Activated T-helper 17 cell treated with anti-CD3 and anti-CD28 coated beads, Interleukin-2, amount 50 U/mL, for 72 hours (primary cell): ENCODE data around the gene RENBP. TPM values are rescaled to one million over a fixed set of nuclear protein-coding genes. Genes with fewer than 3 reads are reported as not detected.
A peak's percentile ranks its signal among the peaks of the same experiment; 100 is the strongest.

Experiments used
- ATAC-seq: fragments of 150-1000 bp; cut with Tn5 transposase; replicated peaks from 2 replicates; pipeline ENCODE4 v1.10.0; 2021; ENCODE audit warnings: mild to moderate bottlenecking, moderate library complexity
- H3K27ac Mint-ChIP-seq: one replicate; pipeline ENCODE4 v1.8.0; 2022; ENCODE audit warnings: mixed read lengths
- H3K27me3 Mint-ChIP-seq: one replicate; pipeline ENCODE4 v1.8.0; 2022; ENCODE audit warnings: mixed read lengths
- H3K36me3 Mint-ChIP-seq: one replicate; pipeline ENCODE4 v1.8.0; 2022; ENCODE audit warnings: low read depth, mild to moderate bottlenecking, mixed read lengths
- H3K4me1 Mint-ChIP-seq: one replicate; pipeline ENCODE4 v1.8.0; 2022; ENCODE audit warnings: mixed read lengths
- H3K4me3 Mint-ChIP-seq: one replicate; pipeline ENCODE4 v1.8.0; 2022; ENCODE audit warnings: mild to moderate bottlenecking, mixed read lengths
- H3K9me3 Mint-ChIP-seq: one replicate; pipeline ENCODE4 v1.8.0; 2022; ENCODE audit warnings: mixed read lengths
- total RNA-seq, 2 donors: library from RNA; stranded (reverse); gene quantifications; one replicate each; pipeline ENCODE4 v1.2.3, GENCODE V29; 2022

RENBP gene
- total RNA-seq, 2 donors from 2014 or later = 4.7 to 4.9 TPM

DNA sequence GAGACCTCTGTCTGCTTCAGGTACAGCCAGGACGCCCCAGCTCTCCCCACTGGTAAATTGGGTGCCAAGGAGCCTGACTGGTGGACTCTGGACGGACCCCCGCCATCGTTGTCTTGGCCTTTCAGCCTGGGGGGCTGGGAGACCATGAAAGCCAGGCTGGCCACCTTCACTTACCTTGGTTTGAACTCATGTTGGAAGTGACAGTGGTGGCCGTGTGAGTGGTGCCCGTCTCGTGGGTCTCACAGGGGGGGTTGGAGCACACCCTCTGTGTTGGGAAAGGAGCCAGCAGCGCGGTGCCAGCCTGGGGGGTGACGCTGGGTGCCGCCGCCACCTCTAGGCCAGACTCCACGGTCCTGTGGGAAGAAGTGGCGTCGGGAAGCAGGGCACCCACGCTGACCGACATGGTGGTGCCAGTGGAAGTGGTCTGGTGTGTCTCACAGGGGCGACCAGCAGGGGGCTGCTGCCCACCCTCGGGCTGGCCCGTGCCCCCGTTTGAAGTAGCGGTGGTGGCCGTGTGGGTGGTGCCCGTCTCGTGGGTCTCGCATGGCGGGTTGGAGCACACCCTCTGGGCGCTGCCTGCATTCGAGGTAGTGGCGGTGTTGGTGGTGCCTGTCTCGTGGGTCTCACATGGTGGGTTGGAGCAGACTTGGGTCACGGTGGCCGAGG lies 9.6 kb upstream of the RENBP start:
- peak; percentile 8 for ATAC-seq
- Mint-ChIP-seq H3K9me3 (no peaks in the 10 kb centered on the region), H3K27me3 (no peaks in the 10 kb centered on the region), H3K4me1 (no peaks in the 10 kb centered on the region), H3K36me3 (peaks cover 82% of the 10 kb centered on the region), H3K4me3 (no peak overlapping the region), H3K27ac (no peak overlapping the region)

GRCh38 chrX:153953342-153953830 lies 8.9 kb upstream of the RENBP start:
- H3K36me3 Mint-ChIP-seq = peaks cover 82% of the 10 kb centered on the region
- no peaks in the 10 kb centered on the region for H3K4me1 Mint-ChIP-seq
- H3K9me3 Mint-ChIP-seq = no peaks in the 10 kb centered on the region
- peak; percentile 75 for ATAC-seq
- H3K27ac Mint-ChIP-seq = no peak overlapping the region
- no peaks in the 10 kb centered on the region for H3K27me3 Mint-ChIP-seq
- no peak overlapping the region for H3K4me3 Mint-ChIP-seq

DNA sequence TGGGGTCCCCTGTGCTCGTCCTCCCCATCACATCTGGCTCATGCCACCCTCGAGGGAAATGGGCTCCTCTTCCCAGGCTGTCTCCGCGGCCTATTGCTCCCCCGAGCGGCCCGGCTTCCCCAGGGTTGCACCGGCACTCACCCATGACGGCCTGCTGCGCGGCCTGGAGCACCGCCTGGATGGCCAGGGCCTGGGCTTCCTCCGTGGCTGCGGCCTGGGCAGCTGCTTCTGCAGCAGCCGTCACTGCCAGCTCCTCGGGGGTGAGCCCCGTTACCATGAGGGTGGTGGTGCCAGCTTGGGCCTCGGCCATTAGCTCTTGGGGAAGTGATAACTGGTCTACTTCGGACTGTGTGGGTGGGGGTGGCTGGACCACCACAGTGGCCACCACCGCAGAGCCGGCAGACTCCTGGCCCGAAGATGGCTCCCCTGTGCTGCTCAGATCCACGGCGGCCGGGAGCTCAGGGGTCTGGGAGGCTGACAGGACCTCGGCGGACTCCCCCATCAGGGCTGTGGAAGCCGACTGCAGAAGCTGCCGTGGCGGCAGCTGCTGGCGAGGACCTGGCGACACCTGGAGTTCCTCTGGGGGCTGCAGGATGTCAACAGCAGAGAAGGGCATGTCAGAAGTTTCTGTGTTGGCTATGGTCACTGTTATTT lies 8.1 kb upstream of the RENBP start:
- peaks cover 85% of the 10 kb centered on the region for H3K36me3 Mint-ChIP-seq
- H3K4me1 Mint-ChIP-seq = peaks cover 2% of the 10 kb centered on the region
- H3K27me3 Mint-ChIP-seq = no peaks in the 10 kb centered on the region
- no peaks in the 10 kb centered on the region for H3K9me3 Mint-ChIP-seq
- H3K27ac Mint-ChIP-seq = no peak overlapping the region
- no peak for ATAC-seq
- H3K4me3 Mint-ChIP-seq = no peak overlapping the region

DNA sequence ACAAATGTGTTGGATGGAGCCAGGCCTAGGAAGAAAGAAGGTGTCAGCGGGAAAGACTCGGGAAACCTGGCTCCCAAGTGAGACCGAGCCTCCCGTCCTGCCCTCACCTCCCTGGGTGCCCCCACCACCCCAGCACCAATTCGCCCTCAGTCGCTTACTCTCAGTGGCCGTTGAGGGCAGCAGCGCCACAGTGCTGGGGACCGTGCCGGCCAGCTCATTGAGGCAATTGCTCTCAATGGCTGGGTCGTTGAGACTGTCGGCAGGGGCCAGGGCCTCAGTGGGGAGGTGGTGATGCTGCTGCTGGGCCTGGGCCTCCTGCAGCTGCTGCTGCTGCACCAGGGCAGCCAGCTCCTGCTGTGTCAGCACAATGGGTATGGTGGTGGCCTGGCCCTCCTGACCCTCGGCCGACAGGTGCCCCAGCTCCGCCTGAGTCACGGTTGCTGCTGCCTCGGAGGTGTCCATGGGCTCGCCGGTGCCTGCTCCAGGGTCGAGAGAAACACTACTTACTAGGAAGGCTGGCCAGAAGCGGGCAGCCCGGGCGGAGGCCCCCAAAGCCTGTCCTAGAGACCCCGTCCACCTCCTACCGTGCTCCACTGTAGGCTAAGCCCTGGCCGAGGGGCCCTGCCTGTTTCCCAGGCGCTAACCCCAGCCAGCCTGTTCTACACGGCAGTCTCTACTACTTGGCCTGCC lies 7.4 kb upstream of the RENBP start:
- no peak for ATAC-seq
- no peak overlapping the region for H3K4me3 Mint-ChIP-seq
- H3K27me3 Mint-ChIP-seq = no peaks in the 10 kb centered on the region
- H3K4me1 Mint-ChIP-seq = peaks cover 6% of the 10 kb centered on the region
- peaks cover 82% of the 10 kb centered on the region for H3K36me3 Mint-ChIP-seq
- no peak overlapping the region for H3K27ac Mint-ChIP-seq
- H3K9me3 Mint-ChIP-seq = no peaks in the 10 kb centered on the region

DNA sequence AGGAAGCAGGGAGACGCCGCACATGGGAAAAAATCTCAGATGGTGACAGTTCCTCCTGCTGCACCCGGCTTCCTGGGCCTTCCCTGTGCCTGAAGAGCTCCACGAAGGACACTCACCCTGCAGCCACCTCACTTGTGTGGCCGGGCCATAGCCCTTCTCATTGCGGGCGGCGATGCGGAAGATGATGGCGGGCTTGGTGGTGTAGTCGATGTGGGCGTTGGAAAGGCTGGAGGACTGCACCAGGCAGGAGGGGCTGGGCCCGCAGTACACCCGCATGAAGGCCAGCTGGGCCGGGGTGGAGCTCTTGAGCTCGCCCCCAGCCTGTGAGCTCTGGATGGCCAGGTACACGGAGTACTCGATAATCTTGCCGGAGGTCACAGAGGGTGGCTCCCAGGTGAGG lies 5.7 kb upstream of the RENBP start:
- Mint-ChIP-seq H3K27me3 (no peaks in the 10 kb centered on the region), H3K9me3 (no peaks in the 10 kb centered on the region), H3K27ac (no peak overlapping the region), H3K4me3 (no peak overlapping the region), H3K4me1 (peaks cover 6% of the 10 kb centered on the region), H3K36me3 (peaks cover 66% of the 10 kb centered on the region)
- no peak for ATAC-seq

DNA sequence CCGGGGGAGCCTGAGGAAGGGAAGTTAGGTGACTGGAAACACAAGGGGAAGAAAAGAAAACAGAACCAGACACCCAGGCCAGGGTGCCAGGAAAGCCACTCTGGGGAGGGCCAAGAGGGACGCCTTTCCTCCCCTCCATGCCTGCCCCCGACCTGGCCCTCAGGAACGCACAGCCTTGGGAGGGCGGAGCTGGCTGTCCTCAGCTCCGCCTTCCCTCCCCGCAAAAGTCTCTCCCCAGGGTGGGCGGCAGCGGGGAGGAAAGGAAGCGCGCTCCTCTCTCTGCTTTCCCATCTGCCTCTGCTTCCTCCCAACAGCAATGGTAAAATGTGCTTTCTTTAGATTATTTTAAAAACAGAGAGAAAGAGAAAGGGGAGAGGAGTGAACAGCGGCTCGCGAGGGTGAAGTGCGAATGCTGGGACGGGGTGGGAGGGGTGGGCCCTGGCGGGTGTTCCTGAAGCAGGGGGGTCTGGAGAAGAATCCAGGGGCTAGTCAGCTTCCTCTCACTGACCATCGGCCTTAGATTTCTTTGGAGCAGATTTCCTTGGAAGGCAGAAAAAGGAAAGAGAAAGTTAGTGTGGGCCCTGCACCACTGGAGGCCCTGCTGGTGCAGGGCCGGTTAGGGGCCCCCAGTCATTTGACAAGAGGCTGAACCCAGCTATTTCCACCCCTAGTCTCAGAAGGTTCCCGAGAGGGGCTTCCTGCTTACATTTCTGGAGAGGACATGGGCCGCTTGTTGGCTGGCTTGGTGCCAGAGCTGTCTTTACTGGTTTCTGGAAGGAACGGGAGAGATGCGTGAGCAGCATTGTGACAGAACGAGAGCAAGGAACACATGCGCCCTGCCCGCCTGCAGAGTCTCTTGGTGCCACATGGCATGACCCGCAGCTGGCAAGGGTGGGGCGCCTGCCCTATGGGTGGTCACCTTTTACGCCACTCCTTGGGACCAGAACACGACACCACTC lies 4.7 kb upstream of the RENBP start:
- H3K36me3 Mint-ChIP-seq = peaks cover 60% of the 10 kb centered on the region
- no peak for ATAC-seq
- H3K27me3 Mint-ChIP-seq = no peaks in the 10 kb centered on the region
- no peaks in the 10 kb centered on the region for H3K9me3 Mint-ChIP-seq
- H3K27ac Mint-ChIP-seq = no peak overlapping the region
- H3K4me3 Mint-ChIP-seq = no peak overlapping the region
- peaks cover 6% of the 10 kb centered on the region for H3K4me1 Mint-ChIP-seq

- H3K9me3 Mint-ChIP-seq = no peaks in the 10 kb centered on the region
- no peaks in the 10 kb centered on the region for H3K27me3 Mint-ChIP-seq
- ATAC-seq = no peak
- peaks cover 50% of the 10 kb centered on the region for H3K36me3 Mint-ChIP-seq
- no peak overlapping the region for H3K4me3 Mint-ChIP-seq
- no peak overlapping the region for H3K27ac Mint-ChIP-seq
- H3K4me1 Mint-ChIP-seq = peaks cover 6% of the 10 kb centered on the region
Observed at GRCh38 chrX:153948002-153948466, 3.6 kb upstream of the RENBP start.

- peaks cover 6% of the 10 kb centered on the region for H3K4me1 Mint-ChIP-seq
- peak overlapping the region; percentile 91 for H3K27ac Mint-ChIP-seq
- peaks cover 44% of the 10 kb centered on the region for H3K36me3 Mint-ChIP-seq
- no peaks in the 10 kb centered on the region for H3K27me3 Mint-ChIP-seq
- no peaks in the 10 kb centered on the region for H3K9me3 Mint-ChIP-seq
- H3K4me3 Mint-ChIP-seq = peak overlapping the region; percentile 55
- peak; percentile 92 for ATAC-seq
Observed at GRCh38 chrX:153947009-153947769, 2.7 kb upstream of the RENBP start.

DNA sequence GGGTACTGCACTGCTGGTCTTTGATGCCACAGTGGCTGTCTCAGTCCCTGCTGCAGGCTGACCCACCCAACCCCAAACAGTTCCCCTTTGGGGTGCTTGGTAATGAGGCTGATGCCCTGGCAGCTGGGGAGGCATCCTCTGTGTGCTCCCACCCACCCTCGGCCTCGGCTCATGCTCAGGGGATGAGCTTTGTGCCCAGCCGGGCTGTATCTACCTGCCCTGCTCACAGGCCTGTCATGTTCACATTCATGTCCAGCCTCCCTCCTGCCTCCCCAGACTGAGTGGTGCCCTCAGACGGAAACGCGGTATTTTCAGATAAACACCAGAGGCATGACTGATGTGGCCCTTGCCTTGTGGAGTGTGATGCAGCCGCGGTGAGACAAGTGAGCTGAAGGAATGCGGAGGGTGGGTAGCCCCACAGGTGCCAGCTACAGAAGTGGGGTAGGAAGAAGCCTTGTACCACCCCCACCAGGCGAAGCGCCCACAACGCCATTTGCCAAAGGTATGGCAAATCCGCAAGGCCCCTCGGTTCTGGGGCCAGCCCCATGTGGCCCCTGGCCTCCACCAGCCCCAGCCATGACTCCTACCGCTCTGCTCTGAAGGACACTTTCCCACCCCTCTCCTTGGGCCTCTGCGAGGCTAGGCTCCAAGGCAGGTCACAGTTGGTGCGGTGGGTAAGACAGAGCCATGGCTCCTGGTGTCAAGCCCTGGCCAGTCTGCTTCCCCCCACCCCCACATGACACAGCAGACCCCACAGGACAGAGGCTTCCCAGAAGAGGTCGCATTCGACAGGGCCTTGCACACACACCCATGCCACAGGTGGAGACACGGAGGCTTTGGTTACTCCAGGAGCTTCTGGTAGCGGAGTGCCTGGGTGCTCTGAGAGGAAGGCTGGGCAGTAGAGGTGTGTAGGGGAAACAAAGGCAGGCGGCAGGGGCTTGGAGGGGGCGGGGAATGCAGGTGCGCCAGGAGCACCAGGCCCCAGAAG lies 1.8 kb upstream of the RENBP start:
- no peak for ATAC-seq
- H3K4me3 Mint-ChIP-seq = no peak overlapping the region
- H3K9me3 Mint-ChIP-seq = no peaks in the 10 kb centered on the region

GRCh38 chrX:153944800-153945150 lies 332 bp upstream of the RENBP start:
- Mint-ChIP-seq H3K4me1 (peaks cover 6% of the 10 kb centered on the region), H3K27me3 (no peaks in the 10 kb centered on the region), H3K9me3 (no peaks in the 10 kb centered on the region), H3K4me3 (peak overlapping the region; percentile 70), H3K27ac (peak overlapping the region; percentile 59), H3K36me3 (peaks cover 25% of the 10 kb centered on the region)
- peak; percentile 3 for ATAC-seq

More for the DNA sequence above, 1.8 kb upstream of the RENBP start:
- no peak overlapping the region for H3K27ac Mint-ChIP-seq
- H3K27me3 Mint-ChIP-seq = no peaks in the 10 kb centered on the region
- peaks cover 39% of the 10 kb centered on the region for H3K36me3 Mint-ChIP-seq
- H3K4me1 Mint-ChIP-seq = peaks cover 6% of the 10 kb centered on the region

DNA sequence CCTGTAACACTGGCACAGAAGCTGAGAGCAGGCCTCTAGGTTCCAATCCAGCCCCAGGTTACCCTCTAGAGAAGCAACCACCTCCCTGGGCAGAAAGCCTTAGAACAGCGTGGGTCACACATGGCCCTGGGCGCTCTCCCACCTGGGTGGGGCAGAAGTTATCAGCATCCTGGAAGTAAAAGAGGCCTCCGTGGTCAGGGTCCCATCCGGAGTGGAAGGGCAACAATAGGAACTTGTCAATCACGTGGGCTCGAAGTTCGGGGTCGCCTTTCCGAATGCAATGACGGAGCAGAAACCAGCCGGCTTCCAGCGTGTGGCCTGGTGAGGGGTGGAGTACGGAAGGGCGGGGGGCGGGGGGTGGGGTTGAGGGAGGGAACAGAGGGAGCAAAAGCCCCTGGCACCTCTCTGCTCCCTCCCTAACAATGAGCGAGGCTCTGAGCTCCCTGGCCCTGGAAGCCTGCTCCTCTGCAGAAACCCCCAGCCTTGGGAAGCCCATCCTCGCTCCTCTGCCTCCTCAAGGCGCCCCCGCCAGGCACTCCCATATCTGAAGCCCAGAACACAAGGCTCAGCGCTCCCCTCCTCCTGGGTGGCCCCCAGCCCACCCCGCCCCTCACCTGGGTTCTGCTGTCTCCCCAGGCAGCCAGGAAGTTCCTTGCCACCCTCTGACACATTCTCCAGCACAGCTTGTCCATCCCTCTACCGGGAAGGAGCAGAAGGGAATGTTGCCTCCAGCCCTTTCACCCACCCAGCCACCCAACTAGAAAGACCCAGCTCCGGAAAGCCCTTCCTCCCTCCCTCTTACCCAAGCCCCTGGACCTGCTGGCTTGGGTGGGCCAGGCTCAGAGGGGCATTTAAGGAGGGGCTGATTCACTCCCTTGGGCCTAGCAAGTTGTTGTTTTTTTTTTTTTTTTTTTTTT lies 2.8 kb downstream of the RENBP start:
- Mint-ChIP-seq H3K36me3 (no peaks in the 10 kb centered on the region), H3K4me3 (no peak overlapping the region), H3K27me3 (no peaks in the 10 kb centered on the region), H3K27ac (no peak overlapping the region), H3K4me1 (no peaks in the 10 kb centered on the region), H3K9me3 (no peaks in the 10 kb centered on the region)
- ATAC-seq = no peak

- Mint-ChIP-seq H3K36me3 (no peaks in the 10 kb centered on the region), H3K4me1 (no peaks in the 10 kb centered on the region), H3K27ac (no peak overlapping the region), H3K27me3 (no peaks in the 10 kb centered on the region), H3K9me3 (no peaks in the 10 kb centered on the region), H3K4me3 (no peak overlapping the region)
- no peak for ATAC-seq
Observed at GRCh38 chrX:153939573-153939972, 4.9 kb downstream of the RENBP start.
